ENCODE results near the gene CDHR3. TPM values are rescaled to one million over a fixed set of nuclear protein-coding genes. Genes with fewer than 3 reads are reported as not detected.

The CDHR3 gene, protein sequence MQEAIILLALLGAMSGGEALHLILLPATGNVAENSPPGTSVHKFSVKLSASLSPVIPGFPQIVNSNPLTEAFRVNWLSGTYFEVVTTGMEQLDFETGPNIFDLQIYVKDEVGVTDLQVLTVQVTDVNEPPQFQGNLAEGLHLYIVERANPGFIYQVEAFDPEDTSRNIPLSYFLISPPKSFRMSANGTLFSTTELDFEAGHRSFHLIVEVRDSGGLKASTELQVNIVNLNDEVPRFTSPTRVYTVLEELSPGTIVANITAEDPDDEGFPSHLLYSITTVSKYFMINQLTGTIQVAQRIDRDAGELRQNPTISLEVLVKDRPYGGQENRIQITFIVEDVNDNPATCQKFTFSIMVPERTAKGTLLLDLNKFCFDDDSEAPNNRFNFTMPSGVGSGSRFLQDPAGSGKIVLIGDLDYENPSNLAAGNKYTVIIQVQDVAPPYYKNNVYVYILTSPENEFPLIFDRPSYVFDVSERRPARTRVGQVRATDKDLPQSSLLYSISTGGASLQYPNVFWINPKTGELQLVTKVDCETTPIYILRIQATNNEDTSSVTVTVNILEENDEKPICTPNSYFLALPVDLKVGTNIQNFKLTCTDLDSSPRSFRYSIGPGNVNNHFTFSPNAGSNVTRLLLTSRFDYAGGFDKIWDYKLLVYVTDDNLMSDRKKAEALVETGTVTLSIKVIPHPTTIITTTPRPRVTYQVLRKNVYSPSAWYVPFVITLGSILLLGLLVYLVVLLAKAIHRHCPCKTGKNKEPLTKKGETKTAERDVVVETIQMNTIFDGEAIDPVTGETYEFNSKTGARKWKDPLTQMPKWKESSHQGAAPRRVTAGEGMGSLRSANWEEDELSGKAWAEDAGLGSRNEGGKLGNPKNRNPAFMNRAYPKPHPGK
- total RNA-seq = 1 to 10 TPM; 2.7 to 3.7 TPM

DNA sequence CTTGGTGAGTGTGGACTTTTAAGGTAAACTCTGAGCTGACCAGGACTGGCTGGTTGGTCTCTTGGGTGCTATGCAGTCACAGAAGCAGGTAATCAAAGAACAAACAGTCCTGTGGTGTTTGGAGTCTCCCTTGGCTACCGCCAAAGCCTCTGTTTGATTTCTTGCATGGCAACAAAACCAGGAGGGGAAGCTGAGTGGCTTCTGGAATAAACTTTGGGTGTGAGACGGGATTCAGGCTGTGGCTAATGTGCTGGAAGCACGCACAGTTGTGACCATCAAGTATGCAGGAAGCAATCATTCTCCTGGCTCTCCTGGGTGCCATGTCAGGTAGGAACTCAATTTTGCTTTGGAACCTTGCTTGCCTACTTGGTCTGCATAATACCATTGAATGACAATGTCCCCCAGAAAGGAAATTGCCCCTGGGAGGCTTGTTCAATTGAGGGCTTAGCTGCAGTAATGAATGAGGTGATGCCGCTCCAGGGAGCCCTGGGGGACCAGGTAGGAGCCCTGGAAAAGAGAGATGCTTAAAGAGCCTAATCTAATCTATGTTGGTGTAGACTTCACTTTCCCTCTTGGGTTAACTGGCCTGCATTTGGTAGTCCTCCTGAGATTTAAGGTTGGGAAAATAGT is at the start of gene CDHR3:
Gene CDHR3 (plus strand): TSS at position 227 of the 630 bp plus-strand sequence. CDS start 55 bp downstream, at position 282.
- no peak within 1 kb of the TSS for H3K4me3 Mint-ChIP-seq
- no peaks in the 10 kb centered on the region for H3K9me3 Mint-ChIP-seq
- no peaks in the 10 kb centered on the region for H3K36me3 Mint-ChIP-seq (ENCODE audit: low read depth)
- H3K4me1 Mint-ChIP-seq = no peaks in the 10 kb centered on the region
- ChIA-PET CTCF (no interaction called here), POLR2A (no interaction called here)
- DNase-seq = no peak
- no peak within 1 kb of the TSS for H3K27ac Mint-ChIP-seq
- H3K27me3 Mint-ChIP-seq = no peaks in the 10 kb centered on the region

DNA sequence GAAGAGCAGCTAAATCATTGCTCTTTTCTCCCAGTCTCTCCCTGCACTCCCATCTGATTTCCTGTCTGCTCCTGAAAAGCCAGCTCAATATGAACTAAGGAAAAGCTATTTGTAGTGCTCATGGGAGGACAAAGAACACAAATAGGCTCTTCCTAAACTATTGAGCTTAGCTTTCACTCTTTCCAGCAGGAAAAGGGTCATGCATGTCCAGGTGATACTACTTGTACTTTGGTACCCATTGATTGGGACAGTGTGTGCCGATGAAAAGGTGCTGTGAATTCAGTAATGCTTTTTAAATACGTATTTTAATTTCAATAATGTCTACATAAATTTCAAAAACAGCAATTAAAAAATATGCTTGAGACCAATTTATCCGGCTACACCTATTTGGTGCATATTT is 49.1 kb upstream of the CDHR3 start:
- ChIA-PET CTCF (no interaction called here), POLR2A (no interaction called here)
- Mint-ChIP-seq H3K27ac (no peak overlapping the region), H3K4me3 (no peak overlapping the region), H3K4me1 (peaks cover 15% of the 10 kb centered on the region), H3K27me3 (no peaks in the 10 kb centered on the region), H3K36me3 (ENCODE audit: low read depth) (peaks cover 17% of the 10 kb centered on the region), H3K9me3 (peaks cover 6% of the 10 kb centered on the region)
- DNase-seq = no peak

DNA sequence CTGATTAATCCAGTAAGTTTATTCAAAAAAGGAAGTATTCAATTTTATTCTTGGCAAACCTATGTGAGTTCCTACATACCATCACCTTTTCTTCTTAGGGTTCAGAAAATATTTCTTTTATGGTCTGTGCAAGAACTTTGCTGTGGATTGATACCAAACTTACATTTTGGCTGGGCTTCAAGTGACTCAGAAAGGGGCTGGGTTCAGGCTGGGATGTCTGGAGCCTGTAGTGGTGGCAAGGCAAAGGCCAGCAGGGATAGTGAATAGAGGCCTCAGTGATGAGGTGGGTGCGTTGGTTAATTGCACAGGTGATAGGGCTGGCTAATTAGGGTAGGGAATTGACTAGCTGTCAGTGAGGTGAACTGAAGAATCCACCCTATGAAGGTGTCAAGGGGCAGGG is 46.5 kb upstream of the CDHR3 start:
- no peak for DNase-seq
- Mint-ChIP-seq H3K27me3 (peaks cover 2% of the 10 kb centered on the region), H3K27ac (no peak overlapping the region), H3K4me3 (no peak overlapping the region), H3K4me1 (peaks cover 2% of the 10 kb centered on the region), H3K9me3 (peaks cover 7% of the 10 kb centered on the region), H3K36me3 (ENCODE audit: low read depth) (peaks cover 12% of the 10 kb centered on the region)
- ChIA-PET CTCF (no interaction called here), POLR2A (no interaction called here)

DNA sequence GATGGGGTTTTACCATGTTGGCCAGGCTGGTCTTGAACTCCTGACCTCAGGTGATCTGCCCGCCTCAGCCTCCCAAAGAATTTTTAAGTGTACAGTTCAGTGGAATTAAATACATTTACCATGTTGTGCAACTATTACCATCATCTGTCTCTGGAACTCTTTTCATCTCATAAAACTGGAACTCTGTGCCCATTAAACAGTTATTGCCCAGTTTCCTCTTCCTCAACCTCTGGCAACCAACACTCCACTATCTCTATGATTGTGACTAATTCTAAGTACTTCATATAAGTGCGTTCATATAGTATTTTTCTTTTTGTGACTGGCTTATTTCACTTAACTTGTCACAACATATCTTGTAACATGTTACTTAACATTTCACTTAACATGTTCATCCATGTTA is 45.4 kb upstream of the CDHR3 start:
- peaks cover 2% of the 10 kb centered on the region for H3K4me1 Mint-ChIP-seq
- POLR2A ChIA-PET = no interaction called here
- peaks cover 10% of the 10 kb centered on the region for H3K36me3 Mint-ChIP-seq (ENCODE audit: low read depth)

DNA sequence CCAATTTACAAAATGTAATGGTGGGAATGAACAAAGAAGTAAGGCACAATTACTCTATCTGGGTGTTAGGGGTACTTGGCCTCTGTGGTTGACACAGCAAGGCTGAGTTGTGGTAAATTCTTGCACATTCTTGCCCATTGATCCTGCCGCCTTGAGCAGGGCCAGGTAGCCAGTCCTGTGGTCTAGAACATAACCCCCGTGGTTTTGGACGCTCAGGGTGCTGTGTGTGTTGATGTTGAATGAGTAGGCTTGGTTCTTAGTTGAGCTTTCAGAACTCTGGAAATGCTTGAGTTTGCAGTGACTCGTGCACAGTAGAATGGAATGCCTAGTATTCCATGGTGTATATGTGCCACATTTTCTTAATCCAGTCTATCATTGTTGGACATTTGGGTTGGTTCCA is 42.3 kb upstream of the CDHR3 start:
- Mint-ChIP-seq H3K9me3 (peaks cover 17% of the 10 kb centered on the region), H3K27me3 (peaks cover 2% of the 10 kb centered on the region), H3K36me3 (ENCODE audit: low read depth) (peaks cover 25% of the 10 kb centered on the region), H3K4me3 (no peak overlapping the region), H3K4me1 (peaks cover 27% of the 10 kb centered on the region), H3K27ac (no peak overlapping the region)
- CTCF ChIA-PET = interaction anchor here (0.5 kb wide), 1 partner anchor 44 kb away, joined by 4 read pairs; no protein-coding TSS in a partner anchor
- POLR2A ChIA-PET = no interaction called here
- no peak for DNase-seq

More for the DNA sequence above, 45.4 kb upstream of the CDHR3 start:
- no peak for DNase-seq
- Mint-ChIP-seq H3K27ac (no peak overlapping the region), H3K9me3 (peaks cover 7% of the 10 kb centered on the region), H3K4me3 (no peak overlapping the region), H3K27me3 (peaks cover 2% of the 10 kb centered on the region)
- CTCF ChIA-PET = interaction anchor here (0.6 kb wide), 1 partner anchor 1809 kb away, joined by 3 read pairs; no protein-coding TSS in a partner anchor

DNA sequence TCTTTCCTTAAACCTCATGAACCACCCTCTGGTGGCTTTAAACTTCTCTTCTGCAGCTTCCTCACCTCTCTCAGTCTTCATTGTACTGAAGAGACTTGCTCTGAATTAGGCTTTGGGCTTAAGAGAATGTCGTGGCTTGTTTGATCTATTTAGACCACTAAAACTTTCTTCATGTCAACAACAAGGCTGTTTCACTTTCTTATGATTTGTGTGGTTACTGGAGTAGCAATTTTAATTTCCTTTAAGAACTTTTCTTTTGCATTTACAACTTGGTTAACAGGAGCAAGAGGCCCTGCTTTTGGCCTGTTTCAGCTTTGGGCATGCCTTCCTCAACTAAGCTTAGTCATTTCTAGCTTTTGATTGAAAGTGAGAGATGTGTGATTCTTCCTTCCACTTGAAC is 38.1 kb upstream of the CDHR3 start:
- H3K4me1 Mint-ChIP-seq = peaks cover 38% of the 10 kb centered on the region
- POLR2A ChIA-PET = interaction anchor here (0.6 kb wide), 1 partner anchor 30 kb away, joined by 3 read pairs; no protein-coding TSS in a partner anchor
- peak overlapping the region; percentile 86 for H3K27ac Mint-ChIP-seq
- H3K9me3 Mint-ChIP-seq = peaks cover 15% of the 10 kb centered on the region
- CTCF ChIA-PET = interaction anchor here (1.0 kb wide), 1 partner anchor 106 kb away, joined by 3 read pairs; no protein-coding TSS in a partner anchor
- H3K36me3 Mint-ChIP-seq (ENCODE audit: low read depth) = peaks cover 38% of the 10 kb centered on the region
- peak; percentile 61 for DNase-seq
- peak overlapping the region; percentile 2 for H3K4me3 Mint-ChIP-seq
- H3K27me3 Mint-ChIP-seq = peaks cover 6% of the 10 kb centered on the region

DNA sequence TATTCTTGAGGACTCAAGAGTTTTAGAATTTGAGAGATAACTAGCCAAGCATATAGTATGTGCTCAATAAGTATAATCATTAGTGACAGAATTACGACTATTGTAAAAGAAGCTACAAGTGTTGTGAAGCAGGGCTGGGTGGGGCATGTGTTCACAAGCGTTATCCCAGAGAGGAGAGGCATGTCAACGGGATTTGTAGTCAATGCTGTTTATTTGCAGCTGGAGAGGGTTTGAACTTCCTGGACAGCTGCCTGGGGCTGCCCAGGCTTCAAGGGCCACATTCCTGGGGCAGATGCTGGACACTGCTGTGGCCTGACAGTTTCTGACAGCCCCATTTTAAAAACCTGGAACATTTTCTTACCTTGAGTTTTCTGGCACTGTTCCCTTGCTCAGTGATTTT is 36.9 kb upstream of the CDHR3 start:
- ChIA-PET POLR2A (no interaction called here), CTCF (interaction anchor here (0.9 kb wide), 1 partner anchor 32 kb away, joined by 3 read pairs; no protein-coding TSS in a partner anchor)
- DNase-seq = no peak
- H3K27ac Mint-ChIP-seq = peak overlapping the region; percentile 86
- H3K36me3 Mint-ChIP-seq (ENCODE audit: low read depth) = peaks cover 38% of the 10 kb centered on the region
- H3K4me1 Mint-ChIP-seq = peaks cover 38% of the 10 kb centered on the region
- H3K4me3 Mint-ChIP-seq = no peak overlapping the region
- peaks cover 13% of the 10 kb centered on the region for H3K9me3 Mint-ChIP-seq
- H3K27me3 Mint-ChIP-seq = peaks cover 5% of the 10 kb centered on the region

DNA sequence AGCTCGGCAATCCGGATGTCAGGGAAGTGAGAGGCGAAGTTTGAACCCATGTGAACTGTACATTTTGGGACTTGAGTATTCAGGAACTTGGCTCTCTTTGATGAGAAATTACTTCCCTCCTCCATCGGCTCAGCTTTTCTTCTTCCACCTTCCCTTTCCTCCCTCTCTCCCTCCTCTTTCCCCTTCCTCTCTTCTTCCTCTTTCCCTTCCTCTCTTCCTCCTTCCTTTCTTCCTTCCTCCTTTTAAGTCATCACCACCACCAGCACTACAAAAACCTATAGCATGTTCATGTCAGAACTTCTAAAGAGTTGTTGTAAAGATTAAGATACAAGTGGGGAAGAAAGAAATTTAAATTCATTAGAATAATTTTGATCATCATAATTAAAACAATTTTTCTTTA is 31.9 kb upstream of the CDHR3 start:
- peaks cover 10% of the 10 kb centered on the region for H3K27me3 Mint-ChIP-seq
- ChIA-PET POLR2A (no interaction called here), CTCF (no interaction called here)
- peaks cover 2% of the 10 kb centered on the region for H3K9me3 Mint-ChIP-seq
- H3K4me3 Mint-ChIP-seq = no peak overlapping the region
- H3K36me3 Mint-ChIP-seq (ENCODE audit: low read depth) = peaks cover 15% of the 10 kb centered on the region
- H3K4me1 Mint-ChIP-seq = peaks cover 22% of the 10 kb centered on the region
- DNase-seq = no peak
- no peak overlapping the region for H3K27ac Mint-ChIP-seq

DNA sequence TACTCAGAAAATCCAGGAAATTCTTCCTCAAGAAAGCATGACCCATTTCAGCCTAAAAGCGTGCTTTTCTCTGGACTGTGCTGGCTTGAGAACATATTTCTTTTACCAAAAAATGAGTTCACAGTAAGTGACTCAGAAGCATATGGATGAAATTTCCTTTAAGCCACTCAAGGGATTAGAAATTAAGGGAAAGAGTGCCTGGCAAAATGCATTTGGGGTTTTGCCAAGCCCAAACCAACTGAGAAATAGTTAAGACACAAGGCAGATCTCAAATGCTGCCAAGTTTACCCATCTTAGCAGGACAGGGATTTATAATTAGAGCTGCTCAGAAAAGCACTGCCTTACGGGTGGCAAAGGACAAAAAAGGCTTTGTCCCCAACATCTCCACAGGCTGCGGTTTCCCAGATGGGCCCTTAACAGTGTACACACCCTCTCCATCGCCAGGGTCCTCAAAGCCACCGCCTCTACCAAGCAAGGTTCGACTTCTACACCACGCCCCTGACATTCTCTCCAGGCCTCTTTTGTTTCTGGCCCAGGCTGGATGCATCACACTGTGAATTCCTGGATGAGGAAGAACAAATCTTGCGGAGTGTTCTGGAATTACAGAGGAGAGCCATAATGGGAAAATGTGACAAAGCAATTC is 30.1 kb upstream of the CDHR3 start:
- Mint-ChIP-seq H3K4me1 (peaks cover 14% of the 10 kb centered on the region), H3K27ac (no peak overlapping the region), H3K27me3 (peaks cover 9% of the 10 kb centered on the region), H3K36me3 (ENCODE audit: low read depth) (peaks cover 7% of the 10 kb centered on the region), H3K9me3 (peaks cover 2% of the 10 kb centered on the region), H3K4me3 (no peak overlapping the region)
- ChIA-PET CTCF (interaction anchor here (1.2 kb wide), 1 partner anchor 61 kb away, joined by 3 read pairs; no protein-coding TSS in a partner anchor), POLR2A (no interaction called here)
- no peak for DNase-seq

DNA sequence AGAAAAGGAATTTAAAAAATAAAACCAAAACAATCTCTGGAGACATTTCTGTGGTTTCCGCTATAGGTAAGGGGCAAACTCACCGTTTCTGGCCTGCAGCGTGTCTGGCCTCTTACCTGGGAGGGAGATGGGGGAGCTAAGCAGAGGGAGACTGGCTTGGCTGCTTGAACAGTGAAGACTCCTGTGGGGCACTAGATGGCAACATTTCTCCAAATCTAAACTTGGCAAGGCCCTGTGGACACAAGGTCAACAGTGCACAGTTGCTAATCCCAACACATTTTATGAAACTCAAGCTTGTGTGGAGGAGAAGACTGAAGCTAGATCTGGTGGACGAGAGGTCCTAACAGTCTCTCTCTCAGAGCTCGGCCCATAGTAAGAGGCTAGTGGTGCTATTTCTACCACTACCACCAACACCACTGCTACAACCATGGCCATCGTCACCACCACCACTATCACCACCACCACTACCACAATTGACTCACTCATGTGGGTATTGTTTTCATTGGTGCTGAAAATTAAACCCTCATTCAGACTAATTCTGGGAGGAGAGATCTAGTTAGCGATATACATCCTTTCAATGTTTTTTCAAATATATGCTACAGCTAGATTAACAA is 28.4 kb upstream of the CDHR3 start:
- peaks cover 6% of the 10 kb centered on the region for H3K27me3 Mint-ChIP-seq
- DNase-seq = no peak
- CTCF ChIA-PET = interaction anchor here (0.6 to 1.4 kb wide), 3 partner anchors 31 to 39 kb away, joined by 3 to 4 read pairs (median 3); no protein-coding TSS in a partner anchor
- H3K9me3 Mint-ChIP-seq = no peaks in the 10 kb centered on the region
- H3K36me3 Mint-ChIP-seq (ENCODE audit: low read depth) = peaks cover 1% of the 10 kb centered on the region
- no peak overlapping the region for H3K4me3 Mint-ChIP-seq
- POLR2A ChIA-PET = no interaction called here
- no peak overlapping the region for H3K27ac Mint-ChIP-seq
- peaks cover 14% of the 10 kb centered on the region for H3K4me1 Mint-ChIP-seq

DNA sequence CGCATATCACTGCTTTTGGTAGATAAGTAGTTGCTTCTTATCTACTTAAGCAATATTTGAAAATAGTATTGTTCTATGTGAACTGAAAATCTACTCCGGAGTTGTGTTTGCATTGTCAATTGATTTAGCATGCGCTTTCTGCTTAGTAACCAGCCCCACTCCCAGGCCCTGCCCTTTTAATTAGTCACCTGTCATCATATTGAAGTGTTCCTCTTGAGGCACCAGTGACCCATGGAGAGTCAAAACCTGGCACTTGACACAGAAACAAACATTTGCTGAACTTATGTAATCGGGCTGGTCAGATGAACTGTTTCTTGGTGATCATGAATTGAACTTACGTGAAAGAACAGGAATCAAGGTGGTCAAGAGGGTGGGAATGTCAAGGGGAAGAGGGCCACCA is 27.8 kb upstream of the CDHR3 start:
- H3K4me3 Mint-ChIP-seq = no peak overlapping the region
- H3K9me3 Mint-ChIP-seq = no peaks in the 10 kb centered on the region
- H3K4me1 Mint-ChIP-seq = peaks cover 14% of the 10 kb centered on the region
- H3K27me3 Mint-ChIP-seq = peaks cover 6% of the 10 kb centered on the region
- no peak overlapping the region for H3K27ac Mint-ChIP-seq
- H3K36me3 Mint-ChIP-seq (ENCODE audit: low read depth) = peaks cover 1% of the 10 kb centered on the region
- DNase-seq = no peak
- ChIA-PET POLR2A (no interaction called here), CTCF (interaction anchor here (0.6 to 1.4 kb wide), 3 partner anchors 32 to 40 kb away, joined by 3 to 4 read pairs (median 3); no protein-coding TSS in a partner anchor)

DNA sequence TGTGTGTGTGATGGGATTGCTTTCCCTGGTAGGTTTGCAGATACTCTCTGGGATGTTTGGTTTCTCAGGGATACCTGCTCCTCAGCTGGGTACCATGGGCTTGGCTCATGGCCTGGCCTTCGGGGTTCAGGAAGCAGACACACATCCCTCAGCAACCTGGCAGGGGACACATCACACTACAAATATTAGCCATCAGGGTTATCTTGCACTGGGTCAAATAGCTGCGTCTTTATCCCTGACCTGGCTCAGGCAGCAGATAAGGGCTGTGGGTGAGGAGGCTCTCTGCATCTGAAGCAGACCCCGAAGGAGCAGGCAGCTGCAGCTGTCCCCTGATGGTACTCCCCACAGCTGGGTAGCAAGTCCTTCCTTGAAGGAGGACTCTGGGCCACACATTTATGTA is 25.7 kb upstream of the CDHR3 start:
- no peak overlapping the region for H3K27ac Mint-ChIP-seq
- no peak overlapping the region for H3K4me3 Mint-ChIP-seq
- POLR2A ChIA-PET = no interaction called here
- peaks cover 5% of the 10 kb centered on the region for H3K4me1 Mint-ChIP-seq
- H3K9me3 Mint-ChIP-seq = peaks cover 2% of the 10 kb centered on the region
- no peaks in the 10 kb centered on the region for H3K27me3 Mint-ChIP-seq
- no peaks in the 10 kb centered on the region for H3K36me3 Mint-ChIP-seq (ENCODE audit: low read depth)
- DNase-seq = no peak
- CTCF ChIA-PET = interaction anchor here (0.5 kb wide), 1 partner anchor 29 kb away, joined by 3 read pairs; no protein-coding TSS in a partner anchor

Data from activated CD4-positive, alpha-beta T cell treated with anti-CD3 and anti-CD28 coated beads, Interleukin-2, amount 10 ng/mL, durations not matched to agents 7 days and 5 days (primary cell).